GM13976 (cell line): Measurements from ENCODE around the gene AGO3.

Experiments used
- DNase-seq: peaks from one replicate; pipeline ENCODE4 v3.0.0; 2012; ENCODE audit warnings: low spot score
- in situ Hi-C: fragments of 300-500 bp; cut with MboI; formaldehyde crosslinking; loops from one replicate; pipeline ENCODE4 v1.12.0; 2022; ENCODE audit warnings: low sequenced_read_pairs, mixed read lengths, inconsistent platforms; ENCODE audit not compliant: unreplicated experiment
- TF ChIP-seq, protein P1 (sequence below): IDR thresholded peaks from 2 replicates; pipeline ENCODE4 v1.5.1; 2012; ENCODE audit warnings: borderline replicate concordance, mild to moderate bottlenecking; ENCODE audit not compliant: insufficient read depth; ENCODE audit errors: extremely low read depth, missing control alignments, control extremely low read depth

The AGO3 gene

GRCh38 chr1:36083219-36083618 is 152.3 kb downstream of the AGO3 start:
- in situ Hi-C loops, result no loop called here
- no peak for DNase-seq
- TF ChIP-seq, protein P1, sequence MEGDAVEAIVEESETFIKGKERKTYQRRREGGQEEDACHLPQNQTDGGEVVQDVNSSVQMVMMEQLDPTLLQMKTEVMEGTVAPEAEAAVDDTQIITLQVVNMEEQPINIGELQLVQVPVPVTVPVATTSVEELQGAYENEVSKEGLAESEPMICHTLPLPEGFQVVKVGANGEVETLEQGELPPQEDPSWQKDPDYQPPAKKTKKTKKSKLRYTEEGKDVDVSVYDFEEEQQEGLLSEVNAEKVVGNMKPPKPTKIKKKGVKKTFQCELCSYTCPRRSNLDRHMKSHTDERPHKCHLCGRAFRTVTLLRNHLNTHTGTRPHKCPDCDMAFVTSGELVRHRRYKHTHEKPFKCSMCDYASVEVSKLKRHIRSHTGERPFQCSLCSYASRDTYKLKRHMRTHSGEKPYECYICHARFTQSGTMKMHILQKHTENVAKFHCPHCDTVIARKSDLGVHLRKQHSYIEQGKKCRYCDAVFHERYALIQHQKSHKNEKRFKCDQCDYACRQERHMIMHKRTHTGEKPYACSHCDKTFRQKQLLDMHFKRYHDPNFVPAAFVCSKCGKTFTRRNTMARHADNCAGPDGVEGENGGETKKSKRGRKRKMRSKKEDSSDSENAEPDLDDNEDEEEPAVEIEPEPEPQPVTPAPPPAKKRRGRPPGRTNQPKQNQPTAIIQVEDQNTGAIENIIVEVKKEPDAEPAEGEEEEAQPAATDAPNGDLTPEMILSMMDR, result no peak

DNA sequence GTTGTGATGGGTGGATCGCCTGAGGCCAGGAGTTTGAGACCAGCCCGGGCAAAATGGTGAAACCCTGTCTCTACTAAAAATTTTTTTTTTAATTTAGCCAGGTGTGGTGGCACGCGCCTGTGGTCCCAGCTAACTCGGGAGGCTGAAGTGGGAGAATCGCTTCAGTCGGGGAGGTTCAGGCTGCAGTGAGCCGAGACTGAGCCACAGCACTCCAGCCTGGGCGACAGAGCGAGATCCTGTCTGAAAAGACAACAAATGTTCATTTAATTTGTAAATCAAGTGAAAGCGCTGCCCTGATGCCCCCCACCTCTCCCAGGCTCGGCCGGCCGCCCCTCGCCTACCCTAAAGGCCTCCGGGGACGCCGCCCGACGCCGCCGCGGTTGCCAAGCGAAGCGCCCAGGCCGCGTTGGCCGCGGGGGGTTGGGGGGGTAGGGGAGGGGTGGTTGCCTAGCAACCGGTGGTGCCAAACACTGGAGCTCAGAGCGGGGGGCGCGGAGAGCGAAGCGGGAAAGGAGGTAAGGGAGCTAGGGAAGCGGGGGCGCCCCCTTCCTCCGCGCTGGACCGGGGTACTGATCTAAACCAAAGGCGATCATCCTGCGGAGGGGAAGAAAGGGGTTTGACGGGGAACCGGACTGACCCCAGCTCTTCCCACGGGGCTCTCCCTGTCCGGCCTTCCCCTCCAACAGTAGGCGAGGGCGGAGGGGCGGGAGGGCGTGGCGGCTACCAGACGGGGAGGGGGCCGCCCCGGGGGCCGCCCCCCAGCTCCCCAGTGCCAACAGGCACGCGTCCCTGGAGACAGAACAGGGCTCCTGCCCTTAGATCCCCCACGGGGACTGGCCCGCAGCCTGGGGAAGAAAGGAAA is 153.0 kb downstream of the AGO3 start, which contains the start of gene TEKT2:
TSS of gene TEKT2 (plus strand) at position 460 of the 862 bp plus-strand sequence. CDS start 828 bp downstream, outside the sequence.
- TF ChIP-seq, protein P1, result no peak
- in situ Hi-C loops, result no loop called here
- DNase-seq, result peak; percentile 71

DNA sequence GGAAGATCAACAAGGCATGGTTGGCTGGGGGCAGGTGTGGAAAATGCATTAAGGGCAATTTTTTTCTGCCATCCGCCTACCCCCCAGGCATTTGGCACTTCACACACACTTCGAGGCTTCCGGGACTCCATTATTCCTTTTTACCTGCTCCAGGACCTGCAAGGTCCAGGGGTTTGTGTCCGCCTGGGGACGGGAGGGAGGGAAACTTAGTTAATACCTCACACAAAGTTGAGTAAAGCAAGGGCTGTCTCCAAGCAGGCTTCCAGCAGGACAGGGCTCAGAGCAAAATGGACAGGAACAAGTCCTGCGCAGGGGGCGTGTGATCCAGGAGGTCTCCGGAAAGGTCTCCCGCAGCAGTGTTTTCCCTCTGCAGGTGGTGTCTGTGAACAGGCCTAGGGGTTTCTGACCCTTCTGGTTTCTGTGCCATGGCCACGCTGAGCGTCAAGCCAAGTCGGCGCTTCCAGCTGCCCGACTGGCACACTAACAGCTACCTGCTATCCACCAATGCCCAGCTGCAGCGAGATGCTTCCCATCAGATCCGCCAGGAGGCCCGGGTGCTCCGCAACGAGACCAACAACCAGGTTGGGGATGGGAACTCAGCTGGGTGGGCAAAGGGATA is 153.7 kb downstream of the AGO3 start:
- TF ChIP-seq, protein P1, result no peak
- DNase-seq, result no peak
- in situ Hi-C loops, result no loop called here

GRCh38 chr1:36085126-36085525 is 154.2 kb downstream of the AGO3 start:
- TF ChIP-seq, protein P1, result no peak
- no peak for DNase-seq
- in situ Hi-C loops, result no loop called here

DNA sequence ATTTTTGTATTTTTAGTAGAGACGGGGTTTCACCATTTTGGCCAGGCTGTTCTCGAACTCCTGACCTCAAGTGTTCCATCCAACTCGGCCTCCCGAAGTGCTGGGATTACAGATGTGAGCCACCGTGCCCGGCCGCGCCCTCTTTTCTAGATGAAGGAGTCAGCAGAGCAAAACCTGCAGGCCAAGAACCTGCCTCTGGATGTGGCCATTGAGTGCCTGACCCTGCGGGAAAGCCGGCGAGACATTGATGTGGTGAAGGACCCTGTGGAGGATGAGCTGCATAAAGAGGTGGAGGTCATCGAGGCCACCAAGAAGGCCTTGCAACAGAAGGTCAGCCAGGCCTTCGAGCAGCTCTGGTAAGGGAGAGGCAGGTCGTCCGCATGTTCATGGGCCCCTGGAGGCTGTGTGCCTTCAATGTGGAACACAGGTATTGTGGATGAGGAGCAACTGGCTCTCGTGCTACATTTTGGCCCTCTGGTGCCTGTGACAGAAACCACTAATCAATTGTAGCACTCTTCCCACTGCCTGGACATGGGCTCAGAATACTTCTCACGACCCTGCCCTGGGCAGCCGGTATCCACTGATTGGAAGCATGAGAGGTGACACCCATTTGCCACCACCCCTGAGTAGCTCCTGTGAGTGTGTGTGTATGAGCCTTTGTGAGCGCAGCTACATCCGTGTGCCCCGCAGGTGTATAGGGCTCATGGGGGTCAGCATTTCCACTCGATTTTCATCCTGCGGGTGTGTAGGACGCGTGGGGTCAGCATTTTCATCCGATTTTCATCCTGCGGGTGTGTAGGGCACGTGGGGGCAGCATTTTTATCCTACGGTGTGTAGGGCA is 155.0 kb downstream of the AGO3 start:
- TF ChIP-seq, protein P1, result no peak
- no peak for DNase-seq
- in situ Hi-C loops, result no loop called here

GRCh38 chr1:36086529-36087232 is 155.8 kb downstream of the AGO3 start:
- in situ Hi-C loops, result no loop called here
- TF ChIP-seq, protein P1, result no peak

More at GRCh38 chr1:36086529-36087232, 155.8 kb downstream of the AGO3 start:
- no peak for DNase-seq
